ENCODE measurements around the gene E4F1. TPM values are rescaled to one million over a fixed set of nuclear protein-coding genes. Genes with fewer than 3 reads are reported as not detected.

E4F1 gene
- total and polyA plus RNA-seq, 2 donors (not counting 1 experiment from before 2014, with no cell fraction given), result 6.7 to 31.2 TPM

GRCh38 chr16:2177101-2177500 lies 46.3 kb upstream of the E4F1 start:
- Histone ChIP-seq H3K27ac (ENCODE audit: insufficient read depth, low read length) (no peak overlapping the region), H3K27me3 (ENCODE audit: control insufficient read depth, insufficient read depth, low read length) (no peaks in the 10 kb centered on the region), H3K9ac (ENCODE audit: insufficient read depth, low read length) (no peak overlapping the region), H4K20me1 (ENCODE audit: control insufficient read depth, extremely low read depth, insufficient read depth, low read length) (no peaks in the 10 kb centered on the region), H3K4me1 (ENCODE audit: control insufficient read depth, extremely low read depth, insufficient read depth, low read length) (no peaks in the 10 kb centered on the region), H3K4me2 (ENCODE audit: extremely low read depth, insufficient read depth, low read length) (no peak overlapping the region), H3K4me3 (replicated peaks in 1 of 4; ENCODE audit: control extremely low read depth in 1 of 4, insufficient read depth in 1 of 4, low read depth in 3 of 4, low read length in 4 of 4) (no peak overlapping the region), H2AFZ (ENCODE audit: low read length) (no peak overlapping the region), H3K79me2 (ENCODE audit: control insufficient read depth, insufficient read depth, low read length) (no peaks in the 10 kb centered on the region), H3K36me3 (ENCODE audit: control insufficient read depth, insufficient read depth, low read length) (peaks cover 37% of the 10 kb centered on the region), H3K9me3 (ENCODE audit: control insufficient read depth, insufficient read depth, low read depth, low read length) (no peaks in the 10 kb centered on the region)
- TF ChIP-seq EZH2 (IDR thresholded peaks at IDR 0.05; ENCODE audit: low read length, missing control alignments), result no peak
- TF ChIP-seq CTCF (conservative IDR thresholded peaks at IDR 0.05 in 1 of 2, IDR thresholded peaks at IDR 0.05 in 1 of 2; ENCODE audit: low read depth in 1 of 2, low read length in 2 of 2), result no peak
- DNase-seq (ENCODE audit: low read depth in 2 of 2), result no peak

GRCh38 chr16:2177561-2177960 lies 45.8 kb upstream of the E4F1 start:
- no peak for DNase-seq (ENCODE audit: low read depth in 2 of 2)
- TF ChIP-seq CTCF (conservative IDR thresholded peaks at IDR 0.05 in 1 of 2, IDR thresholded peaks at IDR 0.05 in 1 of 2; ENCODE audit: low read depth in 1 of 2, low read length in 2 of 2), result no peak
- TF ChIP-seq EZH2 (IDR thresholded peaks at IDR 0.05; ENCODE audit: low read length, missing control alignments), result no peak
- H3K36me3 ChIP-seq (ENCODE audit: control insufficient read depth, insufficient read depth, low read length), result peaks cover 35% of the 10 kb centered on the region
- H3K9ac ChIP-seq (ENCODE audit: insufficient read depth, low read length), result no peak overlapping the region
- no peak overlapping the region for H3K4me3 ChIP-seq (replicated peaks in 1 of 4; ENCODE audit: control extremely low read depth in 1 of 4, insufficient read depth in 1 of 4, low read depth in 3 of 4, low read length in 4 of 4)
- no peak overlapping the region for H3K27ac ChIP-seq (ENCODE audit: insufficient read depth, low read length)
- no peaks in the 10 kb centered on the region for H4K20me1 ChIP-seq (ENCODE audit: control insufficient read depth, extremely low read depth, insufficient read depth, low read length)
- no peaks in the 10 kb centered on the region for H3K4me1 ChIP-seq (ENCODE audit: control insufficient read depth, extremely low read depth, insufficient read depth, low read length)
- H3K27me3 ChIP-seq (ENCODE audit: control insufficient read depth, insufficient read depth, low read length), result no peaks in the 10 kb centered on the region
- no peaks in the 10 kb centered on the region for H3K79me2 ChIP-seq (ENCODE audit: control insufficient read depth, insufficient read depth, low read length)
- H3K4me2 ChIP-seq (ENCODE audit: extremely low read depth, insufficient read depth, low read length), result no peak overlapping the region
- no peak overlapping the region for H2AFZ ChIP-seq (ENCODE audit: low read length)
- no peaks in the 10 kb centered on the region for H3K9me3 ChIP-seq (ENCODE audit: control insufficient read depth, insufficient read depth, low read depth, low read length)

GRCh38 chr16:2178321-2179106 lies 44.9 kb upstream of the E4F1 start:
- Histone ChIP-seq H3K79me2 (ENCODE audit: control insufficient read depth, insufficient read depth, low read length) (no peaks in the 10 kb centered on the region), H3K9me3 (ENCODE audit: control insufficient read depth, insufficient read depth, low read depth, low read length) (no peaks in the 10 kb centered on the region)

More at GRCh38 chr16:2178321-2179106, 44.9 kb upstream of the E4F1 start:
- H3K9ac ChIP-seq (ENCODE audit: insufficient read depth, low read length), result no peak overlapping the region
- no peaks in the 10 kb centered on the region for H3K4me1 ChIP-seq (ENCODE audit: control insufficient read depth, extremely low read depth, insufficient read depth, low read length)
- no peak overlapping the region for H3K4me3 ChIP-seq (replicated peaks in 1 of 4; ENCODE audit: control extremely low read depth in 1 of 4, insufficient read depth in 1 of 4, low read depth in 3 of 4, low read length in 4 of 4)
- no peaks in the 10 kb centered on the region for H3K27me3 ChIP-seq (ENCODE audit: control insufficient read depth, insufficient read depth, low read length)
- no peak overlapping the region for H3K4me2 ChIP-seq (ENCODE audit: extremely low read depth, insufficient read depth, low read length)
- no peaks in the 10 kb centered on the region for H4K20me1 ChIP-seq (ENCODE audit: control insufficient read depth, extremely low read depth, insufficient read depth, low read length)
- H3K27ac ChIP-seq (ENCODE audit: insufficient read depth, low read length), result no peak overlapping the region
- peaks cover 32% of the 10 kb centered on the region for H3K36me3 ChIP-seq (ENCODE audit: control insufficient read depth, insufficient read depth, low read length)
- H2AFZ ChIP-seq (ENCODE audit: low read length), result no peak overlapping the region
- DNase-seq (ENCODE audit: low read depth in 2 of 2), result peak; percentile 17 to 34
- no peak for TF ChIP-seq EZH2 (IDR thresholded peaks at IDR 0.05; ENCODE audit: low read length, missing control alignments)
- TF ChIP-seq CTCF (conservative IDR thresholded peaks at IDR 0.05 in 1 of 2, IDR thresholded peaks at IDR 0.05 in 1 of 2; ENCODE audit: low read depth in 1 of 2, low read length in 2 of 2), result no peak

Measured in fibroblast of lung (primary cell).